ENCODE data around the gene SDCBP2. TPM values are rescaled to one million over a fixed set of nuclear protein-coding genes. Genes with fewer than 3 reads are reported as not detected.
A peak's percentile ranks its signal among the peaks of the same experiment; 100 is the strongest.

The SDCBP2 gene
- total RNA-seq, 1 donor from 2014 or later = 4.1 TPM

- no peak overlapping the region for H3K4me3 Mint-ChIP-seq (ENCODE audit: low read depth)
- H3K27me3 Mint-ChIP-seq (ENCODE audit: low read depth) = no peaks in the 10 kb centered on the region
- H3K36me3 Mint-ChIP-seq (ENCODE audit: low read depth) = peaks cover 42% of the 10 kb centered on the region
- peaks cover 43% of the 10 kb centered on the region for H3K4me1 Mint-ChIP-seq (ENCODE audit: low read depth)
- H3K27ac Mint-ChIP-seq = no peak overlapping the region
- H3K9me3 Mint-ChIP-seq = no peaks in the 10 kb centered on the region
- intact Hi-C loops (cut with micrococcal nuclease) = no loop called here
- peak; percentile 4 for DNase-seq (ENCODE audit: low spot score)
Measured at GRCh38 chr20:1333462-1334369, 4.8 kb upstream of the SDCBP2 start.

GRCh38 chr20:1332749-1333300, 3.9 kb upstream of the SDCBP2 start:
- no peak for DNase-seq (ENCODE audit: low spot score)
- Mint-ChIP-seq H3K36me3 (ENCODE audit: low read depth) (peaks cover 45% of the 10 kb centered on the region), H3K27me3 (ENCODE audit: low read depth) (no peaks in the 10 kb centered on the region), H3K4me3 (ENCODE audit: low read depth) (no peak overlapping the region), H3K27ac (no peak overlapping the region), H3K9me3 (no peaks in the 10 kb centered on the region), H3K4me1 (ENCODE audit: low read depth) (peaks cover 46% of the 10 kb centered on the region)
- intact Hi-C loops (cut with micrococcal nuclease) = no loop called here

GRCh38 chr20:1331801-1332453, 3.0 kb upstream of the SDCBP2 start:
- Mint-ChIP-seq H3K27ac (peak overlapping the region; percentile 4), H3K36me3 (ENCODE audit: low read depth) (peaks cover 50% of the 10 kb centered on the region), H3K27me3 (ENCODE audit: low read depth) (no peaks in the 10 kb centered on the region), H3K4me1 (ENCODE audit: low read depth) (peaks cover 46% of the 10 kb centered on the region), H3K4me3 (ENCODE audit: low read depth) (no peak overlapping the region), H3K9me3 (no peaks in the 10 kb centered on the region)
- no peak for DNase-seq (ENCODE audit: low spot score)
- intact Hi-C loops (cut with micrococcal nuclease) = no loop called here

- H3K27ac Mint-ChIP-seq = peak overlapping the region; percentile 9
- H3K27me3 Mint-ChIP-seq (ENCODE audit: low read depth) = no peaks in the 10 kb centered on the region
- peak; percentile 5 for DNase-seq (ENCODE audit: low spot score)
- H3K4me3 Mint-ChIP-seq (ENCODE audit: low read depth) = no peak overlapping the region
- peaks cover 50% of the 10 kb centered on the region for H3K36me3 Mint-ChIP-seq (ENCODE audit: low read depth)
- H3K4me1 Mint-ChIP-seq (ENCODE audit: low read depth) = peaks cover 37% of the 10 kb centered on the region
- no peaks in the 10 kb centered on the region for H3K9me3 Mint-ChIP-seq
- intact Hi-C loops (cut with micrococcal nuclease) = no loop called here
Measured at GRCh38 chr20:1331101-1331500, 2.2 kb upstream of the SDCBP2 start.

- Mint-ChIP-seq H3K27me3 (ENCODE audit: low read depth) (no peaks in the 10 kb centered on the region), H3K4me3 (ENCODE audit: low read depth) (no peak overlapping the region), H3K4me1 (ENCODE audit: low read depth) (peaks cover 34% of the 10 kb centered on the region), H3K9me3 (no peaks in the 10 kb centered on the region), H3K27ac (peak overlapping the region; percentile 87), H3K36me3 (ENCODE audit: low read depth) (peaks cover 50% of the 10 kb centered on the region)
- intact Hi-C loops (cut with micrococcal nuclease) = no loop called here
- DNase-seq (ENCODE audit: low spot score) = peak; percentile 44
Measured at GRCh38 chr20:1330075-1330830, 1.3 kb upstream of the SDCBP2 start.

GRCh38 chr20:1327827-1328679, 886 bp downstream of the SDCBP2 start:
- intact Hi-C loops (cut with micrococcal nuclease) = loop anchor here (10.0 kb wide), 2 partner anchors 337 to 777 kb away; partner anchors contain the start of gene STK35
- H3K36me3 Mint-ChIP-seq (ENCODE audit: low read depth) = peaks cover 38% of the 10 kb centered on the region
- no peak for DNase-seq (ENCODE audit: low spot score)

GRCh38 chr20:1327241-1327653, 1.7 kb downstream of the SDCBP2 start:
- intact Hi-C loops (cut with micrococcal nuclease) = loop anchor here (10.0 kb wide), 2 partner anchors 338 to 778 kb away; partner anchors contain the start of gene STK35
- no peak for DNase-seq (ENCODE audit: low spot score)
- Mint-ChIP-seq H3K4me1 (ENCODE audit: low read depth) (peaks cover 40% of the 10 kb centered on the region), H3K4me3 (ENCODE audit: low read depth) (no peak overlapping the region), H3K36me3 (ENCODE audit: low read depth) (peaks cover 29% of the 10 kb centered on the region), H3K27me3 (ENCODE audit: low read depth) (no peaks in the 10 kb centered on the region), H3K9me3 (no peaks in the 10 kb centered on the region), H3K27ac (no peak overlapping the region)

More at GRCh38 chr20:1327827-1328679, 886 bp downstream of the SDCBP2 start:
- Mint-ChIP-seq H3K4me1 (ENCODE audit: low read depth) (peaks cover 43% of the 10 kb centered on the region), H3K4me3 (ENCODE audit: low read depth) (no peak overlapping the region), H3K9me3 (no peaks in the 10 kb centered on the region), H3K27ac (no peak overlapping the region), H3K27me3 (ENCODE audit: low read depth) (no peaks in the 10 kb centered on the region)

GRCh38 chr20:1326031-1326930, 2.7 kb downstream of the SDCBP2 start:
- DNase-seq (ENCODE audit: low spot score) = no peak
- Mint-ChIP-seq H3K4me1 (ENCODE audit: low read depth) (peaks cover 38% of the 10 kb centered on the region), H3K9me3 (peaks cover 2% of the 10 kb centered on the region), H3K27ac (no peak overlapping the region), H3K27me3 (ENCODE audit: low read depth) (no peaks in the 10 kb centered on the region), H3K4me3 (ENCODE audit: low read depth) (no peak overlapping the region), H3K36me3 (ENCODE audit: low read depth) (peaks cover 25% of the 10 kb centered on the region)
- intact Hi-C loops (cut with micrococcal nuclease) = loop anchor here (10.0 kb wide), 2 partner anchors 339 to 779 kb away; partner anchors contain the start of gene STK35

- DNase-seq (ENCODE audit: low spot score) = peak; percentile 98
- Mint-ChIP-seq H3K27me3 (ENCODE audit: low read depth) (no peaks in the 10 kb centered on the region), H3K4me1 (ENCODE audit: low read depth) (peaks cover 31% of the 10 kb centered on the region), H3K4me3 (ENCODE audit: low read depth) (no peak overlapping the region), H3K27ac (no peak overlapping the region), H3K36me3 (ENCODE audit: low read depth) (peaks cover 20% of the 10 kb centered on the region), H3K9me3 (peaks cover 4% of the 10 kb centered on the region)
- intact Hi-C loops (cut with micrococcal nuclease) = loop anchor here (1.0 to 10.0 kb wide), 8 partner anchors 21 to 1145 kb away; partner anchors contain the start of genes FKBP1A, SNRPB and STK35
Measured at GRCh38 chr20:1325173-1326030, 3.5 kb downstream of the SDCBP2 start.

- H3K4me1 Mint-ChIP-seq (ENCODE audit: low read depth) = peaks cover 25% of the 10 kb centered on the region
- DNase-seq (ENCODE audit: low spot score) = no peak
- intact Hi-C loops (cut with micrococcal nuclease) = loop anchor here (1.0 to 10.0 kb wide), 8 partner anchors 22 to 1146 kb away; partner anchors contain the start of genes FKBP1A, SNRPB and STK35
- peaks cover 4% of the 10 kb centered on the region for H3K9me3 Mint-ChIP-seq
- H3K36me3 Mint-ChIP-seq (ENCODE audit: low read depth) = peaks cover 14% of the 10 kb centered on the region
- H3K27me3 Mint-ChIP-seq (ENCODE audit: low read depth) = no peaks in the 10 kb centered on the region
- H3K27ac Mint-ChIP-seq = no peak overlapping the region
- H3K4me3 Mint-ChIP-seq (ENCODE audit: low read depth) = no peak overlapping the region
Measured at GRCh38 chr20:1324598-1325172, 4.3 kb downstream of the SDCBP2 start.
